GM18505 (cell line): Measurements from ENCODE around the gene FCAR.
"Not testable (repeated sequence)": the region's sequence is repeated elsewhere in the genome, so short reads cannot be mapped to it uniquely, and the experiment has no call there.

Experiments used
- ATAC-seq: cut with Tn5 transposase; IDR thresholded peaks from one replicate; pipeline ENCODE4 v1.9.1; 2021; ENCODE audit not compliant: unreplicated experiment
- POLR2A ChIP-seq: IDR thresholded peaks from 4 replicates; pipeline ENCODE4 v1.6.1; 2011; ENCODE audit warnings: borderline replicate concordance; ENCODE audit not compliant: insufficient read depth, insufficient read length; ENCODE audit errors: extremely low read depth

The FCAR gene

GRCh38 chr19:54905803-54906511 lies 31.9 kb downstream of the FCAR start, which contains the start of gene NCR1:
NCR1 (plus strand) TSS chr19:54906148; CDS start chr19:54906188, 40 bp downstream.
- TF ChIP-seq POLR2A: no peak
- no peak for ATAC-seq

GRCh38 chr19:54906819-54907218 lies 32.8 kb downstream of the FCAR start:
- ATAC-seq: no peak
- TF ChIP-seq POLR2A: no peak

DNA sequence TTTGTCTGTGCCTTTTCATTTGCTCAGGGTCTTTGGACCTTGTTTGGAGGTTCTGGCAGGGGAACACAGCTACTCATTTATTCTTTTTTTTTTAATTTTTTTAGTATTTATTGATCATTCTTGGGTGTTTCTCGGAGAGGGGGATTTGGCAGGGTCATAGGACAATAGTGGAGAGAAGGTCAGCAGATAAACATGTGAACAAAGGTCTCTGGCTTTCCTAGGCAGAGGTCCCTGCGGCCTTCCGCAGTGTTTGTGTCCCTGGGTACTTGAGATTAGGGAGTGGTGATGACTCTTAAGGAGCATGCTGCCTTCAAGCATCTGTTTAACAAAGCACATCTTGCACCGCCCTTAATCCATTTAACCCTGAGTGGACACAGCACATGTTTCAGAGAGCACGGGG lies 33.9 kb downstream of the FCAR start:
- not testable (repeated sequence) for ATAC-seq

GRCh38 chr19:54916822-54917221 lies 42.8 kb downstream of the FCAR start:
- no peak for ATAC-seq
- no peak for TF ChIP-seq POLR2A

DNA sequence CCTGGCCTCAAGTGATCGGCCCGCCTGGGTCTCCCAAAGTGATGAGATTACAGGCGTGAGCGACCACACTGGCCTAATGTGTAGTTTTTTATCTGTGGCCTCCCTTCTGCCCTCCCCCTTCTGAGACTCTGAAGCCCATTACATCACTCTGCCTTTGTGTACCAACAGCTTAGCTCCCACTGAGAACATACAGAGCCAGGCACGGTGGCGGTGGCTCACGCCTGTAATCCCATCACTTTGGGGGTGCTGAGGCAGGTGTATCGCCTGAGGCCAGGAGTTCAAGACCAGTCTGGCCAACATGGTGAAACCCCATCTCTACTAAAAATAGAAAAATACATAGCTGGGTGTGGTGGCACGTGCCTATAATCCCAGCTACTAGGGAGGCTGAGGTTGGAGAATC lies 44.5 kb downstream of the FCAR start:
- ATAC-seq: no peak
- TF ChIP-seq POLR2A: no peak

GRCh38 chr19:54919646-54920563 lies 45.9 kb downstream of the FCAR start:
- not testable (repeated sequence) for ATAC-seq

DNA sequence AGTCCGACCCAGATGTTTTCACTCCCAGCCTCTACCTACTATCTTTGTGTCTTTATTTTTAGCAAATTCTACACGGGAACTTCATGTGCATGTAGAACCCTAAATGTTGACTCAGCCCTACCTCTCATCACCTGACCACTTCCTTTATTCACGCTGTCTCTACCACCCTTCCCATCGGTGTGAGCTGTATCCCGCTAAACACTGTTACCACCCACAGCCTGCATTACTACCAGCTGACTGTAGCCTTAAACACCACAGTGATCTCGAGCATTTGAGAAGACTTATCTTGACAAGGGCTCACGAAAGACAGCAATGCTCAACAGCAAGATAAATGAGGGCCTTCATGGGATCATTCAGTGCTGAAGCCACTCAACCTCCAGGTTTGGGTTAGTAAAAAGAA lies 47.0 kb downstream of the FCAR start:
- ATAC-seq: no peak

DNA sequence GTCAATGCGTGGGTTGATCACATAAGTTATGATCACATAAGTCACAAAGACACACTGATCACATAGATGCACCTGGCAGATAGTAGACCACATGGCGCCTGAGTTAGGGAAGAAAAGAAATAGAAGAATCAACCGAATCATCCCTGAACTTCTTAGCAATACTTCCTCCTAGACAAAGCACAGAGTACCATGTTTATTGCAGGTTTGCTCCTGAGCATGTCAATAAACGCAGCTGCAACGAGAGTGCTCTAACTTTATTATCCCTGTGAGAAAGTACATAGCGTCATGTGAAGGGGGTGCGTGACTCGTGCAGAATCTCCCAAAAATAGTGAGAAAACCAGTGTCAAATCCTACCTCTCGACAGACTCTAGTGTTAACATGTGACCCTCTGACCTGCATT lies 49.2 kb downstream of the FCAR start:
- ATAC-seq: no peak
- TF ChIP-seq POLR2A: no peak

More for the DNA sequence above, 47.0 kb downstream of the FCAR start:
- no peak for TF ChIP-seq POLR2A

GRCh38 chr19:54928299-54928698 lies 54.3 kb downstream of the FCAR start:
- TF ChIP-seq POLR2A: no peak
- no peak for ATAC-seq

DNA sequence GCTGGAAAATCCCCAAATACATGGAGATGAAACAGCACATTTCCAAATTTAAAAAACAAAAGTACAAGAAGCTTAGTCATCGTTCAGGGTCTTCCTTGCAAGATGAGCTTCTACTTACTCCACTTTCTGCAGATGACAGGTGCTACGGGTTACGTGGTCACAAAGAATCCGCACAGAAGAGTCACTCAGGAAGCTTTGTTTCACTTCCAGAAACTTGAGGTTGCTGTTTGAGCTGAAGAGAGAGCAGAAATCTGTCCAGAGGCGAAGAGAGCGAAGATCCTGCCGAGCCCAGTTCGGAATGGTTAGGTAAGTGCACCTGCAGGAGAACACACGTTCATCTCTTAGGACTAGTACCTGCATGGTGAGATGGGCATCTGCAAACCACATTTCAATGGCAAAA lies 63.9 kb downstream of the FCAR start:
- no peak for TF ChIP-seq POLR2A
- ATAC-seq: no peak

GRCh38 chr19:54938906-54939305 lies 64.9 kb downstream of the FCAR start:
- TF ChIP-seq POLR2A: no peak
- ATAC-seq: no peak

DNA sequence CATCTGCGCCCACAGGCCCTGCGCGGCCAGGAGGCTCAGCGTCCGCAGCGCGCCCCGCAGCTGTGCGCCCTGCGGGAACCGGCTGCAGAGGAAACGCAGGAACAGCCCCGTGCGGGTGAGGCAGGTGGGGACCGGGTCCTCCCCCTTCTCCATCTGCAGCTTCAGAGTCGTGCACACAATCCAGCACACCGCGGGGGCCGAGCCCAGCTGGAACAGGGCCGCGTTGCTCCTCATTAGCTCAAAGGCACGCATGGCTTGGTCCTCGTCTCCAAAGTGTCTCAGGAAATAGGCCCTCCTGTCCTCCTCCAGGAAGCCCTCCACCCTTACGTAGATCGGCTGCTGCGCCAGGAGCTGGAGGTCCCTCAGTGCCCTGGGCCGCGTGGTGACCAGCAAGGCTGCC lies 65.5 kb downstream of the FCAR start:
- not testable (repeated sequence) for ATAC-seq
